Measurements from ENCODE around the gene PGM1.

PGM1 gene

DNA sequence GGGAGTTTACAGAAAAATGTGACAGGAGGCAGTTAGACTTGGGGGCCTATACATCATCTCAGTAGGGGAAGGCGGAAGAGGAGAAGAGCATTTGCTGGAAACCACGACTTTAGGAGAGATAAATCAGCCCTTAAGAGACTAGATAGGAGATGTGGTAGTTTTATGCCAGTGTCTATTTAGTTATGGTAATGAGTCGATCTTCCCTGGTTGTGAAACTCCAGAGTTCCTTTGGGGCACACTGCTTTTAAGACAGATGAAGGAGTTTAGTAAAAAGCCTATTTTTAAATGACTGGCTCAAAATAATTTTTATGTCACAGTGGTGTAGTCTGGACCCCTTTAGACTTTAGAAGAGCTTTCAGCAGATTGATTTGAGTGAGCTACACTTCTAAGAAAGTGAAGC lies 7.8 kb downstream of the PGM1 start:
- no peak for DNase-seq (ENCODE audit: low spot score)

DNA sequence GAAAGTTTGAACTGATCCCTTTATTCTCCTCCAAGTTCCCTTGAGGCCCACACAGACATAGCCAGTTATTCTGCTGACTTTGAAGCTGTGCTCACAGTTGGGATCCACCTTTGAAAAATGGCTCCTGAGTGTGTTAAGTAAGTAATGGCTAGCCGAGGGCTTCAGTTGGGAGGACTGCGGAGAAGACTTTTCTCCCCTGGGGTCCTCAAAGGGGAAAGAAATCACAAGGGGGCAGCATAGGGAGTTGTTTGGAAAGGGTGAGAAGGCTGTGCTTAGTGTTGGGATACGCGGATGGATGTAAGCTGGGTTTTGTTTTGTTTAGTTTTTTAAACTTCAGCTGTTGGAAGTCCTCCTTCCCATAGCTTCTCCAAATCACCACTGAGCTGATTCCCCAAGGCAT lies 8.3 kb downstream of the PGM1 start:
- DNase-seq (ENCODE audit: low spot score) = no peak

DNA sequence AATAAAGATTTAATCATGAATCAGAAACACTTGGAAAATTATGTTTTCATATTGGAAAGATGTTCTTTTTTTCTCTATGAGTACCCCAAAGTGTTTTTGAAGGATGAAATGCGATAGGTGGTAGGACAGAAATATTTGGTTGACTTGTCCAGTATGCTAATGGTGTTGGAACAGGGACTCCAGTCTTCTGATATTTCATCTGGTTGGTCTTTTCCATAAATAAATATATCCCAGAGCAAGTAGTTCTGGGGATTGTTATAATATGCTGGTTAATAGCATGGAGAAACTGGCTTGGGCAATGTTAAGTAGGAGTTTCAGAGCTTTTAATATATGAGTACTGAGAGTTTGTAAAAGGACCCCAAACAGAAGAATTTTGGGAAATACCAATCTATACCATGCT lies 8.7 kb downstream of the PGM1 start:
- DNase-seq (ENCODE audit: low spot score) = no peak

DNA sequence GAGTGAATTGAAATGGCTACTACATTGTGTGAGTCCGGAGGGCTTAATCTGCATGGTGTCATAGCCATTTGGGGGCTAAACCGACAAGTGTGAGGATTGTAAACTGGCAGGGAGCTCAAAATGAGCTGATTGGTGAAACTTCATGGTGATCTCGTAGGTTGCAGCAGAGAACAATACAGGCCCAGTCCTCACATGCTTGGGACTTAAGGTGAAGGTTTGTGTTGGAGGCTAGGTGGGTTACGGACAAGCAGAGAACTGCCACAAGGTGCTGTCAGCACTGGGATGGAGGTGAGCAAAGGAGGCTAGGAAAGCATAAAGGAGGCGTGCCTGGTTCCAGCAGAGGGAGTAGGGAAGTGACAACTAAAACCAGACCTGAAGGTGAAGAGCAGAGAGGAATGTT lies 9.4 kb downstream of the PGM1 start:
- no peak for DNase-seq (ENCODE audit: low spot score)

DNA sequence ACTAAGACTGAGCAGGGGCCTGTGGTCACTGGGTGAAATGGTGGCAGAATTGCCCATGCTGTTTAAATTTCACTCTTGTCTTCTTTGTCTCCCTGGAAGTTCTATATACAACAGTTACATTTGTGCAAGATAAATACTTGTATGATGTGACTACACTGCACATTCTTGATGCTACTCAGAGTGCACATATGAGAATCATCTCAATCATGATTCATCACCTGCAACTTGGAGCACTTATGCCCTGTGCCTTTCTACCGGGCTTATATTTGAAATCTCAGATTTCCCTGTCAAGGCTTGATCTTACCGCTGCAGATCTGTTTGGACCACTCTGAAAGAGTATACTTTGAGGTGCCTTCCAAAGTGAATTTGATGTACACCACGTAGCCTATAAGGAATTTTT lies 10.6 kb downstream of the PGM1 start:
- DNase-seq (ENCODE audit: low spot score) = no peak

DNA sequence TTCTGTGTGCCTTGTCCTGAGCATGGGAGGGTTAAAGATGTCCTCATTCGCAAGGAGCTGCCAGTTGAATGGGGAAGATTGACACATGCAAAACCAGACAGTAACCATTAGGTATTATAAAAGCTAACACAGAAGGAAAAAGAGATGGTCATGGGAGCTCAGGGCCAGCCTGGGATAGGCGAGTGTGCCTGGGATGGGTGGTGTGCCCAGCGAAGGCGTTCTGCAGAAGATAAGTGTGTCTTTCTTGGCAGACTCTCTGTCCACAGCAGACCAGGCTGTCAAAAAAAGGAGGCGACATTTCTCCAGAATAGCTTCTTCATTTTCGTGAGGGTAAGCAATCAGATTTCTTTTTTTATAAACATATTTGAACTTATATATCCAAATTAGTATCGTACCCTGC lies 14.1 kb downstream of the PGM1 start:
- no peak for DNase-seq (ENCODE audit: low spot score)

DNA sequence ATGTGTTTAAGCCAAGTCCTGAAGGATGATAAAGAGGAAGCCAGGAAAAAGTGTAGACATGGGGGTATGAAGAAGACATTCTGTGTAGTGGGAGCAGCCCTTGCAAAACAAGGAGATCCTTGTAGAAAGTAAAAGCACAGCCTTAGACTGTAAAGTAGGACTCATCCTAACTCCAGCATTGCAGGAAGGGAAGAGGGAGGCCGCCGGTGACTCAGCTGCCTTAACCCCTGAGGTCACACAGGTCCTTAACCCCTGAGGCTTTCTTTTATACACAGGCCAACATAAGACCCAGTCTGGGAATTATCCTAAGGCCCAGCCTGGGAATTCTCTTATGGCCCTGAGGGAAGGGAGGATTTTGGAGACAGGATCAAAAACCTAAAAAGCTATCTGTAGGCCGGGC lies 18.0 kb downstream of the PGM1 start:
- DNase-seq (ENCODE audit: low spot score) = no peak

DNA sequence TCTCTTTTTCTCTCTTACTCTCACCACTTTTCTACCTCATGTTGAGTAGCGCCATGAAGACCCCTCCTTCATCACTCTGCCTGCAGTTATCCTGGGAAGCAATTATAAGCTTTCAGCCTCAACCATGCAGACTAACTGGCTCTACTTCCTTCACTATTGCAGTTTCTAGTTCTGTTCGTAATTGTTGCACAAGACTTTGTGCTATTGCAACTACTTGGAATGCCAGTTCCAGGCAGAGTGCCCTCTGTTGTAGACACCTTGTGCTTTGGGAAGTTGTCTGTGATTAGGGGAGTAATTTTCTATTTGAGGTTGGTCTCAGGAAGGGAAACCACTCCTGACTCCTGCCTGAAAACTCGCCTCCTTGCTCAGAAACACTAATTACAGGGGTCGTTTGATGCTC lies 19.4 kb downstream of the PGM1 start:
- no peak for DNase-seq (ENCODE audit: low spot score)

DNA sequence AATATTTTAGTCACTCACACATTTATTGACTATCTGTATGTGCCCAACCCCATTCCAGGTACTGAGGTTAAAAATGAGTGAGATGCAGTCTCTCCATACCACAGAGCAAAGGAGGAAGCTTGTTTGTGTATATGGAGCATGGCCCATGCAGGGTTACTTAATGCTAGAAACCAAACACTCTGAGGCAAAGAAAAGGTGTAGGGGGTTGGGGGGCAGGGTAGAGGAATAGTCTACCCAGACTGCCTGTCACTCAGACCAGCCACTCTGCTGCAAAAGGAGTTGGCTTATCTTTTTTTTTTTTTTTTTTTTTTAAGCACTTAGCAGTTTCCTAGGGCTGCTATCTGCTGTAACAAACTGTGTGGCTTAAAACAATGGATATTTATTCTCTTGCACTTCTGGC lies 19.8 kb downstream of the PGM1 start:
- no peak for DNase-seq (ENCODE audit: low spot score)

DNA sequence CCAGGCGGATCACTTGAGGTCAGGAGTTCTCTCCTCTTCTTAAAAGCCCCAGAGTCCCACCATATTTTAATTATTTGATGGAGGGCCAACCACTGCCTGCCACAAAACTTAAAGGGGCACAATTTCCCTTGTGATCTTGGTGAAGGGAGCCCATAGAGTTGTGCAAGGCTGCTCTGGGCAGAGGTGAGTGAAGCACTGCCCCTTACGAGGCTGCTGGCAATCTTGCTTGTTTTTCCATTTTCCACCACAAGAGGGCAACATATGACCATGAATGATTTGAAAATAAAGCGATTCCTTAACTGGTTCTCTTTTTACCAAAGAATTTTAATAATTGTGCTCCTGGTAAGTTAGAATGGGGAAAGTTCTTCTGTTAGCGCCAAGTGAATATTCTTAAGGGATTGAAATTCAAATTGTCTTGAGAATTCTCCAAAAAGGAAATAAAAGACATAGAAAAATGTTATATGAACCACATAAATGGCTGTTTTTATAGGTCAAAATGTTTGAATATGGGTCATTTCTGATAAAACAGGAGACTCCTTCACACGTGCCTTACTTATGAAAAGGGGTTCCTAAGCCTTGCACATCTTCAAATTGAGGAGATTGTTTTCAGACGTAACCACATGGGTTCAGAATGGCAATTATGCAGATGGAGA lies 22.7 kb downstream of the PGM1 start:
- DNase-seq (ENCODE audit: low spot score) = no peak

DNA sequence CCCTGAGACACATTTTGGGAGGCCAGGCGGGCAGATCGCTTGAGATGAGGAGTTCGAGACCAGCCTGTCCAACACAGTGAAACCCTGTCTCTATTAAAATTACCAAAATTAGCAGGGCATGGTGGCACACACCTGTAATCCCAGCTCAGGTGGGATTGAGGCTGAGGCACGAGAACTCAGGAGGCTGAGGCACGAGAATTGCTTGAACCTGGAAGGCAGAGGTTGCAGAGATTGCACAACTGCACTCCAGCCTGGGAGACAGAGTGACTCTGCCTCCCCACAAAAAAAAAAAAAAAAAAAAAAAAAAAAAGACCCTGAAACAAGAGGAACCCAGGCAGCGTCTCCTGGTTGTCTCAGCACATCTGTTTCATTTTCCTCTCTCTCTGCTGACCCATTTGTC lies 24.2 kb downstream of the PGM1 start:
- DNase-seq (ENCODE audit: low spot score) = no peak

DNA sequence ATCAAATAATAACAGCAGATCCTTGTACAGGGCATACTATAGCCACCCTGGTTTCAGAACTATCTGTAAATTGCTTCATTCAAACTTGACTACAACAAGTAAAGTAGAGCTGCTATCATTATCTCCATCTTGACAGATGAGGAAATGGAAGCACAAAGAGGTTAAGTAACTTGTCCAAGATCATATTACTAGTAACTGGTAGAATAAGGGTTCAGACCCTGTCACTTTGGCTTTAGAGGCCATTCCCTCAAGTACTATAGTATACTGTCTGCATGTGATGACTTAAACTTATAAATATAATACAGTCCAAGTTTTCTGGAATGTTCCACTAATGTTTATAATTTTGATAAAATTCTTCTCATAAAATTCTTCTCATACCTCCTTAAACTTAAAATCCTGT lies 24.8 kb downstream of the PGM1 start:
- DNase-seq (ENCODE audit: low spot score) = no peak

DNA sequence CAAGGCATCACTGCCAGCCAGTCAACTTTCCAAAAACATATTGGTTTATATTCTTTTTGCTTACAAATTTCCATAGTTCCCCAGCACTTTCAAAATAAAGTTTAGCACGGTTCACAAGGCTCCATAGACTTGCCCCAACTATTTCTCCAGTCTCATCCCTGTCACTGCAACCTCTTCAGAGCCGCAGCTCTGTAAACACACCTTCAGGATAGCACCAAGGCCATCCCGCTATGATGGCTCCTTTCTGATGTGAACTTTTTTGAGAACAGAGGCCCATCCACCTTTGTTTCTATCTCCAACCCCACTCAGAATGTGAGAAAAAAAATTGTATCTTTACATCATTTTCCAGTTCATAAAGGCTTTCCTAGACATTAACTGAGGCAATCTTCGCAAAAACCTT lies 26.3 kb downstream of the PGM1 start:
- no peak for DNase-seq (ENCODE audit: low spot score)

DNA sequence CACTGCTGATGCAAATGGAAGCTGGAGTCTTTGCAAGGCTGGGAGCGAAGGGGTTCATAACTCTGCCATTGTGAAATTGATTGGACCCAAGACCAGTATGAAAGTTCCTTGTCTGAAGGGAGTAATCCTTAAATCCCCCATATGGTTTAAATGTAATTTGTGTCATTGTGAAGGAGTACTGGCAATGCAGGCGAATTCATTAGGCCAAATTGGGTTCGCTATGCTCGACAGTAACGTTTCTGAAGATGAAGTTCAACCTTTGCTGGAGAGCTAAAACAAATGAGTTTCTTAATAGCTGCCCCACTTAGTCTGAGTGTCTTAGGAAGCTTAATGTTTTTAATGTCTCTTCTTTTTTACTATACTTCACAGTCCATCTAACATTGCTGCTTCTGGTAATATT lies 27.5 kb downstream of the PGM1 start:
- DNase-seq (ENCODE audit: low spot score) = no peak

DNA sequence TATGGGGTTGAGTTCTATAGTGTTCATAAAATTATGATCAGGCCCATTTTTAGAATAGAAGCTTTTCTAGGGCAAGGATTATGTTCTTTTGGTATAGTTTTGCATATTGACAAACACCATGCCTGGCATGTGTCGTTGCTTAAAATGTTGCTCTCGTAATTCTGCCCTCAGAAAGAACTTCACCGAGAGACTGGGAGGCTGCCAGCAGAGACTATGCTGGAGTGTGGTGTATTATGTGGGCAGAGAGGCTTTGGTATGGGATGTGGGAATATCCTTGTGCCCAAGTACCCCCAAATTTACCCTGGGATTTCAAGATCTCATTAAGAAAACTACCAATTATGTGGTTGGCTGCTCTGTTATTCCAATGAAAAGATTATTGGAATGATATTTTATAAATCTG lies 27.9 kb downstream of the PGM1 start:
- DNase-seq (ENCODE audit: low spot score) = no peak

DNA sequence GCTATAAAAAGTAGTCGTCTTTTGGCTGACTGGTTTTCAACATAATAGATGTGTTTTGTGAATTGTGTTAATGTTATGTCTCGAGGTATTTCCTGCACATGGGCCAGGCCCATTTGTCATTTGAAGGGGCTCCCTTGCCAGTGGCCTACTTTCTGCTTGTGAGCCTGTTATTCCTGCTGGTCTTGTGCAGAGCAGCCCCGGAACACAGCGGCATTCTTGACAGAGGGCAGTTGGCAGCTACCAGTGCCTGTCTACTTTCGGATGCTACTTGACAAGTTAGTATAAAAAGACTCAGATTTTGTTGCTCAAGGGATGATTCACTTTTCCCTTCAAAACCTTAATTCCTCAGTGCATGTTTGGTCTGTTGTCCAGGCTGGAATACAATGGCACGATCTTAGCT lies 28.5 kb downstream of the PGM1 start:
- no peak for DNase-seq (ENCODE audit: low spot score)

DNA sequence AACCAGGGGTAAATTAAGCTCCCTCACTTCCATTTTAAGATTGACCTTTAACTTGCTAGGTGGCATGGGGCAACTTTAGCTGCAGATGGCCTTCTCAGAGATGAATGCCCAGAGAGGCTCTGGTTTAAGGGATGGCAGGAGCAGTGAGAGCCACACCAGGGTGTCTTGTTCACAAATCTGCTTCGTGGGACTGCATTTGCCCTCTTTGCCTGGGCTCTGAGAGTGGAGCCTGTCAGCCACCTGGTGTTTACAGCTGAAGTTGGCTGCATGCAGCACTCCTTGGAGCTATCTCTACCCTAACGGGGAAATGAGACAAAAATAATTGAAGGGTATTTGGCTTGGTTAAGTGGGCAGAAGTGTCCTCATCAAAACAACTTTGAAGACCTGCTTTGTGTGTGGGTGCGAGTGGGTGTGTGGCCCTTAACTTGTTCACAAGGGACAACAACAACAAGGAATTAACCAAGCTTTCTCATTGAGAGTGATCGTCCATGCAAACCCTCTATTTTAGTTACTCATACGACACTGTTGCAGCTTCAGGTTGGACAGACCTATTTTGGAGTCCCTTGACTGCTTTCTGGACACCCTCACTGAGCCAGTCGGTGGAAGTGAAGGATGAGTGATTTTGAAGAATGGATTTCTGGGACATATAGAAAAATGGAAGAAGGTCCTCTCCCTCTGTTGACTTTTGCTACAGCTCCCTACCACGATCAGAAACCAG lies 29.8 kb downstream of the PGM1 start:
- DNase-seq (ENCODE audit: low spot score) = no peak

DNA sequence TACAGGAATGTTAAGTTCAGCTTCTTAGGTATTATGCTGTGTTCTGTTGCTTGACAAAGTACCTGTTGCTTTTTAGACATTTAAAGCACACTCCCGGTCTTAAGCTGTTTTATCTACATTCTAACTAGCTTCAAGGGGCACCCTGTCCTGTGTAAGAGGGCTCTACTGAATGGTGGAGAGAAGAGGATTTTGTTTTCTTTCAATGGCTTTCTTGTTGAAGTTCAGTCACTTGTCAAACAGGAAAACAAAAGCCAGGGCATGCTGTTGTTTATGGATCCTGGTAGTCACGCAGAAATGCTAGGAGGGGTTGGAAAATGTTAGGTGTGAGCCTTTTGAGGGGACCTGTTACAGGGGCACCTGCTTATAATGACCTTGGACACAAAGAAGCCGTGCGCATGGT lies 30.7 kb downstream of the PGM1 start:
- DNase-seq (ENCODE audit: low spot score) = no peak

DNA sequence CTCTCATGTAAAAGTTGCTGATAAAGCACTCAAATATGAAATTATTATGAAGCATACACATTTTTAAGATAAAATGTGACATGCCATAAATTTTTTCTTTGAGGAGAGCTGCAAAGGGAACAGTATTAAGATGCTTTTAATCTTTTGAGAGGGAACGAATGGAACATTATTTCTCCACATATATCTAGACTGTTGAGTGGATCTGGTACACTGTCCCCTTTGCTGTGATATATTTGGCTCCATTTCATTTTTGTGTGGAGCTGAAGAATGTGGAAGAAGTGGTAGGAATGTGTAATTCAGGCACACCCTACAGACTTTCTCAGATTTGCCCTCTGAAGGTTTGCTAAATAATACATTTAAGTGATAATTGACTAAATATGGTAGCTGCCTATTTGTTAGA lies 31.7 kb downstream of the PGM1 start:
- no peak for DNase-seq (ENCODE audit: low spot score)

DNA sequence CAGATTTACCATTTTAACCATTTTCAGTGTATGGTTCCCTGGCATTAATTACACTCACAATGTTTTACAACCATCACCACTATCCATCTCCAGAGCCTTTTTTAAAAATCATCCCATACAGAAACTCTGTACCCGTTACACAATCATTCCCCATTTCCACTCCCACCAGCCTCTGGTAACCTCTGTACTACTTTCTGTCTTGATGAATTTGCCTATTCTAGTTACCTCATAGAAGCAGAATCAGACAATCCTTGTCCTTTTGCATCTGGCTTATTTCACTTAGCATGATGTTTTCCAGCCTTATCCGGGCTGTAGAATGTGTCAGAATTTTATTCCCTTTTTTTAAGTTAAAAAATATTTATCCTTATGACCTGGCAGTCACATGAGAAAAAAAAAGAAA lies 33.0 kb downstream of the PGM1 start:
- DNase-seq (ENCODE audit: low spot score) = no peak

DNA sequence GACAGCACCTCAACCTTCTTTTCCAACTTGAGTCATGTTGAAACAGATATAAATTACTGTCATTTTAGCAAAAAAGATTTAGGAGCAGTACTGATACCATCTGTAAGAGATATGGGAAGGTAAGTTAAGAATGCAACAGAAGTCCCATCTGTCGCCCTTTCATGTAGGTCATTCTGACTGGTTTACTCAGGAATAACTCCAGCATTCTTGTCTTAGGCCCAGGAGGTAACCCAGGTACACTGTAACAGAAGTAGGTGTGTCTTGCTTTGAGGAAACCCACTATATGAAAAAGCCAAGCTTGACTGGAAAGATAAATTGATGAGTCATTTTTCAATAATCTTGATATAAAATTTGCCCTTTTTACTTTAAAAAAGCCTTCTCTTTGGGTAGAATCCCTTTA lies 35.4 kb downstream of the PGM1 start:
- no peak for DNase-seq (ENCODE audit: low spot score)

DNA sequence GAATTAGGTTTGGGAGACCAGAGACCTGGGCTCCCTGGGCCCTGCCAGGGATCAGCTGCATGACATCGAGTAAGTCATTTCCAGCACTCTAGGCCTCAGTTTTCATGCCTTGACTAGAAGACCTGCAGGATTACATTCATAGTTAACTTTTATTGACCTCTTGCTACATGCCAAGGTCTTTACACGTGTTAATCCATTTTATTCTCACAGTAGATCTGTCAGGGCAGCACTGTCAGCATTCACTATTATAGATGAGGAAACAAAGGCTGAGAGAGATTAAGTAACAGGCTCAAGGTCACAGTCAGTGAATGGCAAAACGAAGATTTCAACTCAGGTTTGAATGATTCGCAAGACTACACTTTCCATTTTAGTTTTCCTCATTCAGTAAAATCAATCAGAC lies 37.0 kb downstream of the PGM1 start:
- no peak for DNase-seq (ENCODE audit: low spot score)

DNA sequence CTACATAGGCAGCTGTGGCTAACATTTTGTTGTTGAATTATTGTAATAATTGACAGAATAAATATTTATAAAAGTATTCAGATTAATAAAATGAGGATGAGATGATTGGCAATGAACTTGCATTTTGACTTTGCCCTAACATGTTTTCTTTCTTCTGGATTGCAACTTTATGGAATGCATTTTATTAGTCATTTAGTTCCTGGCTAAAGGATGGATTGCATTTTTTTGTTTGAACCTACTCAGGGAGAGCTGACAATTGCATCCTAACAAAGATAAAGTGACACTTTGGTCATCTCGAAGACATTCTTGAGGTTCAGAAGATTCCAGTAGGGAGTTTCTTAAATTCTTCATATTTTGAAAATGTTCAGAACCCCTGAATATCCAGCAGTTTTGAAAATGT lies 37.5 kb downstream of the PGM1 start:
- no peak for DNase-seq (ENCODE audit: low spot score)

DNA sequence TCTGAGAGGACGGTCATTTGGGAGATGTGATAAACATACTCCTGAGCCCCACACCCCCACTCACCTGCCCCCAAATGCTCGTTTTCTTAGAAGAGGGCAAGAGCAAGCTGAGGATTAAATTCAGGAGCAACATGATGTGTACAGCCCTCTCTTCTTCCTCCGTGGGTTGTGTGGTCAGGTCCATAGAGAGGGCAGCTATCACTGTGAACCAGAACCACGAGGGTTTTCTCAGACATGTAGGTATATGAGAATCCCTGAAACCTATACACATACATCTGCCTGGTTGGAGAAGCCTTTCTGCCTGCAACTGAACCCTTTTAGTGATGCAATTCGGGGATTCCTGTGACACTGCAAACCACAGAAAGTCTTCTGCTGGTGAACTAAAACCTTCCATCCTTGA lies 38.9 kb downstream of the PGM1 start:
- DNase-seq (ENCODE audit: low spot score) = no peak

All from HuH-7.5 (cell line).